GM21737 (cell line): ENCODE results near the gene CATSPER2.
A peak's percentile ranks its signal among the peaks of the same experiment; 100 is the strongest.
"Not testable (repeated sequence)": the region's sequence is repeated elsewhere in the genome, so short reads cannot be mapped to it uniquely, and the experiment has no call there.

Experiments used
- ATAC-seq: cut with Tn5 transposase; IDR thresholded peaks from one replicate; pipeline ENCODE4 v1.9.1; 2021; ENCODE audit warnings: mild to moderate bottlenecking, moderate library complexity; ENCODE audit not compliant: unreplicated experiment

CATSPER2 gene

GRCh38 chr15:43648649-43649429, at the start of gene CATSPER2:
Gene CATSPER2, minus strand, starts transcription at chr15:43648844. Its CDS starts 783 bp downstream, at chr15:43648061.
- ATAC-seq, result no peak

- ATAC-seq, result not testable (repeated sequence)
These were observed 44.7 kb upstream of the CATSPER2 start, which contains the start of gene CKMT1A for GRCh38 chr15:43693148-43694022. Gene CKMT1A, plus strand, starts transcription at chr15:43693859. Its CDS starts 192 bp downstream, at chr15:43694051.

GRCh38 chr15:43692679-43693078, 44.0 kb upstream of the CATSPER2 start:
- not testable (repeated sequence) for ATAC-seq

- ATAC-seq, result peak; percentile 97
These were observed 41.1 kb upstream of the CATSPER2 start for GRCh38 chr15:43689604-43690301.

- ATAC-seq, result not testable (repeated sequence)
These were observed 25.5 kb upstream of the CATSPER2 start for GRCh38 chr15:43674175-43674574.

GRCh38 chr15:43666177-43666576, 17.5 kb upstream of the CATSPER2 start:
- not testable (repeated sequence) for ATAC-seq

- not testable (repeated sequence) for ATAC-seq
These were observed 14.7 kb upstream of the CATSPER2 start for GRCh38 chr15:43663333-43663732.

GRCh38 chr15:43662293-43662692, 13.6 kb upstream of the CATSPER2 start:
- not testable (repeated sequence) for ATAC-seq

- ATAC-seq, result not testable (repeated sequence)
These were observed 11.1 kb upstream of the CATSPER2 start for GRCh38 chr15:43659727-43660126.

- ATAC-seq, result not testable (repeated sequence)
These were observed 834 bp upstream of the CATSPER2 start for GRCh38 chr15:43649430-43649926.

- ATAC-seq, result not testable (repeated sequence)
These were observed 10.0 kb downstream of the CATSPER2 start for GRCh38 chr15:43638464-43639204.

GRCh38 chr15:43626937-43627336, 21.7 kb downstream of the CATSPER2 start:
- ATAC-seq, result not testable (repeated sequence)

- no peak for ATAC-seq
These were observed 23.5 kb downstream of the CATSPER2 start for GRCh38 chr15:43625106-43625505.

- ATAC-seq, result not testable (repeated sequence)
These were observed 26.4 kb downstream of the CATSPER2 start for GRCh38 chr15:43622068-43622799.

GRCh38 chr15:43618700-43619099, 29.9 kb downstream of the CATSPER2 start, which contains the start of gene STRC:
Gene STRC, minus strand, starts transcription at chr15:43618800. Its CDS starts 78 bp downstream, at chr15:43618722.
- ATAC-seq, result not testable (repeated sequence)

- not testable (repeated sequence) for ATAC-seq
These were observed 30.9 kb downstream of the CATSPER2 start for GRCh38 chr15:43617750-43618149.

GRCh38 chr15:43602233-43602632, 46.4 kb downstream of the CATSPER2 start:
- not testable (repeated sequence) for ATAC-seq

- ATAC-seq, result not testable (repeated sequence)
These were observed 48.4 kb downstream of the CATSPER2 start for GRCh38 chr15:43600200-43600599.

GRCh38 chr15:43599131-43599530, 49.5 kb downstream of the CATSPER2 start:
- not testable (repeated sequence) for ATAC-seq
